HepG2 (cell line): ENCODE measurements around the gene FGFR3. TPM values are rescaled to one million over a fixed set of nuclear protein-coding genes. Genes with fewer than 3 reads are reported as not detected.
A peak's percentile ranks its signal among the peaks of the same experiment; 100 is the strongest.

Experiments
- ATAC-seq: fragments of 200-7000 bp; cut with Tn5 transposase; 3 replicates; pipeline ENCODE4 v1.9.1; 2020; ENCODE audit warnings: mild to moderate bottlenecking, moderate library complexity
- BruUV-seq: library from RNA; stranded (reverse); fragments of 400-500 nt; replicated peaks from 2 replicates; lab custom pipeline; 2021; lab: Mats Ljungman, UMichigan
- CTCF ChIA-PET: fragments of 300-600 bp; formaldehyde crosslinking; extraction: SDS; loops from one replicate; lab custom pipeline; 2021; ENCODE audit warnings: low total read pairs, inconsistent platforms, low intra/inter-chr PET ratio; lab: Yijun Ruan, JAX
- POLR2A ChIA-PET: fragments of 350-600 bp; sonication (Branson Sonifier 250); formaldehyde crosslinking; loops from one replicate; lab custom pipeline; 2020; ENCODE audit warnings: antibody characterized with exemption, inconsistent platforms; lab: Yijun Ruan, JAX
- DNase-seq: peaks from one replicate; pipeline ENCODE4 v3.0.0-alpha.2; 2015; ENCODE audit warnings: low spot score
- FAIRE-seq: peaks from 3 replicates; lab custom pipeline; 2011; peaks lifted over from hg19 to GRCh38; lab: Jason Lieb, UNC
- H2AFZ ChIP-seq: one replicate; pipeline ENCODE4 v1.6.1; 2011; ENCODE audit warnings: low read length, inconsistent platforms
- H3K27ac ChIP-seq: fragments of 300-600 bp; 3 replicates; pipeline ENCODE4 v1.8.0; 2011; ENCODE audit warnings: mixed run types, mild to moderate bottlenecking, mixed read lengths, low read length, inconsistent platforms; ENCODE audit not compliant: insufficient read depth; ENCODE audit errors: extremely low read length
- H3K27me3 ChIP-seq, 2 experiments: fragments of 200-600 bp in 1 of 2; 2 replicates in 1 of 2; 3 replicates in 1 of 2; pipeline versions ENCODE4 v1.6.0 to v1.8.0; 2011; ENCODE audit warnings: low read length in 2 of 2, mild to moderate bottlenecking in 2 of 2, moderate library complexity in 2 of 2, inconsistent platforms in 1 of 2; ENCODE audit not compliant: insufficient read depth in 2 of 2, control insufficient read depth in 1 of 2
- H3K36me3 ChIP-seq, 2 experiments: fragments of 200-600 bp in 1 of 2; replicated peaks in 1 of 2; 2 replicates in 1 of 2; 3 replicates in 1 of 2; pipeline versions ENCODE4 v1.5.1 to v1.8.0; 2011; ENCODE audit warnings: low read length in 2 of 2, inconsistent platforms in 1 of 2; ENCODE audit not compliant: insufficient read depth in 2 of 2, control insufficient read depth in 1 of 2
- H3K4me1 ChIP-seq: 2 replicates; pipeline ENCODE4 v1.5.1; 2012; ENCODE audit warnings: low read length, inconsistent platforms; ENCODE audit not compliant: insufficient read depth
- H3K4me2 ChIP-seq: 2 replicates; pipeline ENCODE4 v1.6.0; 2011; ENCODE audit warnings: low read depth, low read length, inconsistent platforms
- H3K4me3 ChIP-seq, 3 experiments: fragments of 200-600 bp in 1 of 3; sonication (generic), shearing (Covaris generic) in 1 of 3; replicated peaks in 1 of 3; 2 replicates each; pipeline ENCODE4 v1.5.1; 2011 to 2016; ENCODE audit warnings: low read length in 3 of 3, inconsistent platforms in 2 of 3, low read depth in 2 of 3, mild to moderate bottlenecking in 2 of 3, control low read depth in 1 of 3, mixed read lengths in 1 of 3; ENCODE audit not compliant: insufficient read depth in 1 of 3
- H3K79me2 ChIP-seq: one replicate; pipeline ENCODE4 v1.6.1; 2011; ENCODE audit warnings: low read length, inconsistent platforms; ENCODE audit not compliant: insufficient read depth
- H3K9ac ChIP-seq: 2 replicates; pipeline ENCODE4 v1.6.0; 2011; ENCODE audit warnings: mild to moderate bottlenecking, low read depth, low read length, inconsistent platforms; ENCODE audit not compliant: insufficient read depth
- H3K9me3 ChIP-seq: 2 replicates; pipeline ENCODE4 v1.5.1; 2012; ENCODE audit warnings: mild to moderate bottlenecking, low read length
- H4K20me1 ChIP-seq: 2 replicates; pipeline ENCODE4 v1.6.0; 2011; ENCODE audit warnings: inconsistent platforms, mild to moderate bottlenecking, low read length, moderate library complexity; ENCODE audit not compliant: insufficient read depth
- AKAP8 ChIP-seq: sonication (generic); formaldehyde crosslinking; IDR thresholded peaks from 2 replicates; pipeline ENCODE4 v1.5.1; 2020; ENCODE audit warnings: mild to moderate bottlenecking, missing genetic modification reagents
- ARNTL ChIP-seq: sonication (generic); formaldehyde crosslinking; IDR thresholded peaks from 2 replicates; pipeline ENCODE4 v1.4.0; 2020; ENCODE audit warnings: mild to moderate bottlenecking, missing genetic modification reagents
- NFE2L2 ChIP-seq: fragments of 150-350 bp; IDR thresholded peaks from 2 replicates; pipeline ENCODE4 v1.6.1; 2014; ENCODE audit warnings: low read length
- SAP130 ChIP-seq: IDR thresholded peaks from 2 replicates; pipeline ENCODE4 v1.6.1; 2016; ENCODE audit warnings: low read depth
- ZBTB7A ChIP-seq: sonication (generic); formaldehyde crosslinking; IDR thresholded peaks from 2 replicates; pipeline ENCODE4 v1.8.0; 2022; ENCODE audit warnings: mild to moderate bottlenecking, missing genetic modification reagents
- ZNF678 ChIP-seq: sonication (generic); formaldehyde crosslinking; IDR thresholded peaks from 2 replicates; pipeline ENCODE4 v1.4.0; 2020; ENCODE audit warnings: mild to moderate bottlenecking, missing genetic modification reagents
- ZNF788 ChIP-seq: sonication (generic); formaldehyde crosslinking; IDR thresholded peaks from 2 replicates; pipeline ENCODE4 v1.5.0; 2020; ENCODE audit warnings: mild to moderate bottlenecking, missing genetic modification reagents, borderline replicate concordance
- WGBS: methylation state at CpG from one replicate; pipeline ENCODE4 v1.1.6; 2017; ENCODE audit warnings: low lambda C conversion rate; 5-methylcytosine and 5-hydroxymethylcytosine counted together
- in situ Hi-C: cut with HindIII; loops from 2 replicates; pipeline ENCODE4 v1.10.0; 2017; ENCODE audit warnings: low pct_unique_long_range_greater_than_20kb; ENCODE audit not compliant: extremely low pct_ligation_motif_present
- intact Hi-C: fragments of 100-400 bp; cut with micrococcal nuclease; formaldehyde crosslinking; loops from one replicate; pipeline ENCODE4 v1.10.0; 2022; ENCODE audit not compliant: unreplicated experiment
- polyA plus RNA-seq, 8 experiments: library from polyadenylated mRNA; depleted of rRNA in 3 of 8; stranded (reverse) in 7 of 8; unstranded in 1 of 8; fragments of >200 nt; fragmentation: Illumina TruSeq in 4 of 8; extraction: Trizol in 4 of 8; gene quantifications; 2 replicates each; pipeline versions ENCODE4 v1.2.1 to v1.2.3, GENCODE V29; 2011 to 2016; ENCODE audit warnings: low read depth in 4 of 8, missing spikeins in 1 of 8, mixed read lengths in 1 of 8; ENCODE audit not compliant: insufficient read depth in 1 of 8
- total RNA-seq, 5 experiments: library from RNA; depleted of rRNA; stranded (reverse); fragments of >200 nt; fragmentation: Illumina TruSeq; extraction: Trizol; gene quantifications; 2 replicates each; pipeline ENCODE4 v1.2.3, GENCODE V29; 2016; ENCODE audit warnings: low read depth in 1 of 5
- TF ChIP-seq, protein P1 (sequence below): sonication (generic); formaldehyde crosslinking; conservative IDR thresholded peaks from 2 replicates; pipeline ENCODE4 v1.4.0; 2020; ENCODE audit warnings: mild to moderate bottlenecking, missing genetic modification reagents, moderate library complexity
- TF ChIP-seq, protein P2 (sequence below): sonication (generic); formaldehyde crosslinking; IDR thresholded peaks from 2 replicates; pipeline ENCODE4 v1.4.0; 2020; ENCODE audit warnings: mild to moderate bottlenecking, missing genetic modification reagents, borderline replicate concordance
- TF ChIP-seq, protein P3 (sequence below): sonication (generic); formaldehyde crosslinking; IDR thresholded peaks from 2 replicates; pipeline ENCODE4 v1.5.0; 2020; ENCODE audit warnings: mild to moderate bottlenecking, missing genetic modification reagents

Gene FGFR3
- total and polyA plus RNA-seq, 2 of the 13 experiments (the other 11 are each of a cell fraction or from before 2014, with no cell fraction given), result 103 to 109 TPM

DNA sequence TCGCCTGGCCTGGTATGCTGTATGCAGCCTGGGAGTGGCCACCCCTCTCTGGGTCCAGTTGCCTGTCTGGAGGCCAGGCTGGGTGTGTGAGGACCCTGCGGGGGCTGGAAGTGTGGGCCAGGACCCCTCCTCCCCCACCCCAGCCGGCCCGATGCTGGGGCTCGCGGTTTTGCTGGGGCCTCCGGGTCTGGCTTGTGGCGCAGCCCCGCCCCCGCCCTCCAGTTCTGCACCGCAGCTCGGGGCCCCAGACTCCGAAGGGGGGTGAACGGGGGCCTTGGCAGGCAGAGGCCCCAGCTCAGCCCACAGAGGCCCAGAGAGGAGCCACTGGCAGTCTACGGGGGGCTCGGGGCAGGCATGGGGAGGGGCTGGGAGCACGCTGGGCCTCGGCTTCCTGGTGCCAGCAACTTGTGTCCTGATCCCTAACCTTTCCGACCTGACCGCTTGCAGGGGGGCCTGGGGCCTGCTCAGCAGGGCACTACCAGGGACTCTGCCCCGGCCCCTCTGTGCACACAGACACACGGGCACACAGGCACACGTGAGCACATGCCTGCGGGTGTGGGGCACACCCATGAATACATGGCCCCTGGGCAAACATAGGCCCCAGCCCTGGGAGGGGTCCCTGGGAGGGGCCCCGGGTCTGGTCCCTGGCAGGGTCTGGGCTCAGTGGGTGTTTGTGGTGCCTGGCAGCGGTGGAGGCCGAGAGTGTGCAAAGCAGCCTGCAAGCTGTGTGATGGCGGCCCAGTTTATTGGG, 21.4 kb upstream of the FGFR3 start:
- ChIA-PET POLR2A (interaction anchor here (1.4 to 34.3 kb wide), 5 partner anchors 12 to 36 kb away, joined by 4 to 1258 read pairs (median 7); partner anchors contain the start of gene FGFR3), CTCF (no interaction called here)
- no TSS peak for BruUV-seq
- ATAC-seq, result no peak
- Histone ChIP-seq H4K20me1 (no peaks in the 10 kb centered on the region), H3K79me2 (peaks cover 7% of the 10 kb centered on the region), H3K4me3 (peak overlapping the region in 1 of 3 experiments; percentile 44; a peak in 2 of 6 replicates), H3K4me1 (peaks cover 88% of the 10 kb centered on the region), H2AFZ (no peak overlapping the region), H3K9ac (peak overlapping the region; percentile 25; the same call in 1 of the 2 replicates), H3K27me3 (no peaks in the 10 kb centered on the region), H3K27ac (peak overlapping the region; percentile 83), H3K9me3 (no peaks in the 10 kb centered on the region), H3K36me3 (no peaks in the 10 kb centered on the region), H3K4me2 (peak overlapping the region; percentile 63)
- WGBS, result no CpG with 5 or more reads among the region's 28 CpGs
- in situ Hi-C loops, result no loop called here
- intact Hi-C loops, result no loop called here
- FAIRE-seq, result no peak
- no peak for DNase-seq
- TF ChIP-seq ZNF678 (CRISPR knock-in tag) (no peak), ZBTB7A (CRISPR knock-in tag) (peak; percentile 54; the same call in 1 of the 2 replicates), AKAP8 (CRISPR knock-in tag) (0 out of 2 replicates have a peak, but pooled peaks have one; percentile 1), ZNF788 (no peak), NFE2L2 (no peak), ARNTL (CRISPR knock-in tag) (peak; percentile 41; the same call in 1 of the 2 replicates), SAP130 (CRISPR knock-in tag) (peak; percentile 1; the same call in 1 of the 2 replicates)
- TF ChIP-seq, protein P1, sequence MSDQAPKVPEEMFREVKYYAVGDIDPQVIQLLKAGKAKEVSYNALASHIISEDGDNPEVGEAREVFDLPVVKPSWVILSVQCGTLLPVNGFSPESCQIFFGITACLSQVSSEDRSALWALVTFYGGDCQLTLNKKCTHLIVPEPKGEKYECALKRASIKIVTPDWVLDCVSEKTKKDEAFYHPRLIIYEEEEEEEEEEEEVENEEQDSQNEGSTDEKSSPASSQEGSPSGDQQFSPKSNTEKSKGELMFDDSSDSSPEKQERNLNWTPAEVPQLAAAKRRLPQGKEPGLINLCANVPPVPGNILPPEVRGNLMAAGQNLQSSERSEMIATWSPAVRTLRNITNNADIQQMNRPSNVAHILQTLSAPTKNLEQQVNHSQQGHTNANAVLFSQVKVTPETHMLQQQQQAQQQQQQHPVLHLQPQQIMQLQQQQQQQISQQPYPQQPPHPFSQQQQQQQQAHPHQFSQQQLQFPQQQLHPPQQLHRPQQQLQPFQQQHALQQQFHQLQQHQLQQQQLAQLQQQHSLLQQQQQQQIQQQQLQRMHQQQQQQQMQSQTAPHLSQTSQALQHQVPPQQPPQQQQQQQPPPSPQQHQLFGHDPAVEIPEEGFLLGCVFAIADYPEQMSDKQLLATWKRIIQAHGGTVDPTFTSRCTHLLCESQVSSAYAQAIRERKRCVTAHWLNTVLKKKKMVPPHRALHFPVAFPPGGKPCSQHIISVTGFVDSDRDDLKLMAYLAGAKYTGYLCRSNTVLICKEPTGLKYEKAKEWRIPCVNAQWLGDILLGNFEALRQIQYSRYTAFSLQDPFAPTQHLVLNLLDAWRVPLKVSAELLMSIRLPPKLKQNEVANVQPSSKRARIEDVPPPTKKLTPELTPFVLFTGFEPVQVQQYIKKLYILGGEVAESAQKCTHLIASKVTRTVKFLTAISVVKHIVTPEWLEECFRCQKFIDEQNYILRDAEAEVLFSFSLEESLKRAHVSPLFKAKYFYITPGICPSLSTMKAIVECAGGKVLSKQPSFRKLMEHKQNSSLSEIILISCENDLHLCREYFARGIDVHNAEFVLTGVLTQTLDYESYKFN (CRISPR knock-in tag), result peak; percentile 50; the same call in 1 of the 2 replicates
- TF ChIP-seq, protein P2, sequence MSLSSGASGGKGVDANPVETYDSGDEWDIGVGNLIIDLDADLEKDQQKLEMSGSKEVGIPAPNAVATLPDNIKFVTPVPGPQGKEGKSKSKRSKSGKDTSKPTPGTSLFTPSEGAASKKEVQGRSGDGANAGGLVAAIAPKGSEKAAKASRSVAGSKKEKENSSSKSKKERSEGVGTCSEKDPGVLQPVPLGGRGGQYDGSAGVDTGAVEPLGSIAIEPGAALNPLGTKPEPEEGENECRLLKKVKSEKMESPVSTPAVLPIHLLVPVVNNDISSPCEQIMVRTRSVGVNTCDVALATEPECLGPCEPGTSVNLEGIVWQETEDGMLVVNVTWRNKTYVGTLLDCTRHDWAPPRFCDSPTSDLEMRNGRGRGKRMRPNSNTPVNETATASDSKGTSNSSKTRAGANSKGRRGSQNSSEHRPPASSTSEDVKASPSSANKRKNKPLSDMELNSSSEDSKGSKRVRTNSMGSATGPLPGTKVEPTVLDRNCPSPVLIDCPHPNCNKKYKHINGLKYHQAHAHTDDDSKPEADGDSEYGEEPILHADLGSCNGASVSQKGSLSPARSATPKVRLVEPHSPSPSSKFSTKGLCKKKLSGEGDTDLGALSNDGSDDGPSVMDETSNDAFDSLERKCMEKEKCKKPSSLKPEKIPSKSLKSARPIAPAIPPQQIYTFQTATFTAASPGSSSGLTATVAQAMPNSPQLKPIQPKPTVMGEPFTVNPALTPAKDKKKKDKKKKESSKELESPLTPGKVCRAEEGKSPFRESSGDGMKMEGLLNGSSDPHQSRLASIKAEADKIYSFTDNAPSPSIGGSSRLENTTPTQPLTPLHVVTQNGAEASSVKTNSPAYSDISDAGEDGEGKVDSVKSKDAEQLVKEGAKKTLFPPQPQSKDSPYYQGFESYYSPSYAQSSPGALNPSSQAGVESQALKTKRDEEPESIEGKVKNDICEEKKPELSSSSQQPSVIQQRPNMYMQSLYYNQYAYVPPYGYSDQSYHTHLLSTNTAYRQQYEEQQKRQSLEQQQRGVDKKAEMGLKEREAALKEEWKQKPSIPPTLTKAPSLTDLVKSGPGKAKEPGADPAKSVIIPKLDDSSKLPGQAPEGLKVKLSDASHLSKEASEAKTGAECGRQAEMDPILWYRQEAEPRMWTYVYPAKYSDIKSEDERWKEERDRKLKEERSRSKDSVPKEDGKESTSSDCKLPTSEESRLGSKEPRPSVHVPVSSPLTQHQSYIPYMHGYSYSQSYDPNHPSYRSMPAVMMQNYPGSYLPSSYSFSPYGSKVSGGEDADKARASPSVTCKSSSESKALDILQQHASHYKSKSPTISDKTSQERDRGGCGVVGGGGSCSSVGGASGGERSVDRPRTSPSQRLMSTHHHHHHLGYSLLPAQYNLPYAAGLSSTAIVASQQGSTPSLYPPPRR (CRISPR knock-in tag), result 0 out of 2 replicates have a peak, but pooled peaks have one; percentile 11
- TF ChIP-seq, protein P3, sequence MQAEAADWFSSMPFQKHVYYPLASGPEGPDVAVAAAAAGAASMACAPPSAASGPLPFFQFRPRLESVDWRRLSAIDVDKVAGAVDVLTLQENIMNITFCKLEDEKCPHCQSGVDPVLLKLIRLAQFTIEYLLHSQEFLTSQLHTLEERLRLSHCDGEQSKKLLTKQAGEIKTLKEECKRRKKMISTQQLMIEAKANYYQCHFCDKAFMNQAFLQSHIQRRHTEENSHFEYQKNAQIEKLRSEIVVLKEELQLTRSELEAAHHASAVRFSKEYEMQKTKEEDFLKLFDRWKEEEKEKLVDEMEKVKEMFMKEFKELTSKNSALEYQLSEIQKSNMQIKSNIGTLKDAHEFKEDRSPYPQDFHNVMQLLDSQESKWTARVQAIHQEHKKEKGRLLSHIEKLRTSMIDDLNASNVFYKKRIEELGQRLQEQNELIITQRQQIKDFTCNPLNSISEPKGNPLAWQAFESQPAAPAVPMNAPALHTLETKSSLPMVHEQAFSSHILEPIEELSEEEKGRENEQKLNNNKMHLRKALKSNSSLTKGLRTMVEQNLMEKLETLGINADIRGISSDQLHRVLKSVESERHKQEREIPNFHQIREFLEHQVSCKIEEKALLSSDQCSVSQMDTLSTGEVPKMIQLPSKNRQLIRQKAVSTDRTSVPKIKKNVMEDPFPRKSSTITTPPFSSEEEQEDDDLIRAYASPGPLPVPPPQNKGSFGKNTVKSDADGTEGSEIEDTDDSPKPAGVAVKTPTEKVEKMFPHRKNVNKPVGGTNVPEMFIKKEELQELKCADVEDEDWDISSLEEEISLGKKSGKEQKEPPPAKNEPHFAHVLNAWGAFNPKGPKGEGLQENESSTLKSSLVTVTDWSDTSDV (CRISPR knock-in tag), result 0 out of 2 replicates have a peak, but pooled peaks have one; percentile 29
